Prostate gland (tissue), 2 donors: ENCODE measurements around the gene GBGT1.

Experiments used
- CTCF ChIP-seq, 4 experiments: fragments of 200-600 bp in 2 of 4; fragments of 450-650 bp in 2 of 4; sonication (generic) in 2 of 4; IDR thresholded peaks; 1 replicate in 3 of 4; 2 replicates in 1 of 4; pipeline ENCODE4 v1.5.1; 2016 to 2019; ENCODE audit warnings: antibody characterized with exemption in 4 of 4, mild to moderate bottlenecking in 2 of 4, moderate library complexity in 2 of 4
- POLR2A ChIP-seq: fragments of 450-650 bp; IDR thresholded peaks from one replicate; pipeline ENCODE4 v1.6.1; 2016; ENCODE audit warnings: antibody characterized with exemption, mild to moderate bottlenecking

- TF ChIP-seq POLR2A (no peak), CTCF (IDR thresholded peaks at IDR 0.05) (no peak)
Measured at GRCh38 chr9:133205996-133206931, 42.5 kb upstream of the GBGT1 start.
